ENCODE results near the gene ABHD8.
A peak's percentile ranks its signal among the peaks of the same experiment; 100 is the strongest.

Gene ABHD8

GRCh38 chr19:17311455-17312188 is 8.4 kb upstream of the ABHD8 start:
- no peak for TF ChIP-seq CTCF (IDR thresholded peaks at IDR 0.05)

GRCh38 chr19:17309965-17310461 is 6.8 kb upstream of the ABHD8 start:
- no peak for TF ChIP-seq CTCF (IDR thresholded peaks at IDR 0.05)

GRCh38 chr19:17309198-17309964 is 6.2 kb upstream of the ABHD8 start, which contains the start of gene DDA1:
Gene DDA1, plus strand, starts transcription at chr19:17309563. Its CDS starts 92 bp downstream, at chr19:17309655.
- TF ChIP-seq CTCF (IDR thresholded peaks at IDR 0.05) = no peak

GRCh38 chr19:17307876-17308377 is 4.7 kb upstream of the ABHD8 start:
- no peak for TF ChIP-seq CTCF (IDR thresholded peaks at IDR 0.05)

- TF ChIP-seq CTCF (IDR thresholded peaks at IDR 0.05) = no peak
Observed at GRCh38 chr19:17306285-17306714, 3.1 kb upstream of the ABHD8 start.

GRCh38 chr19:17305517-17306284 is 2.5 kb upstream of the ABHD8 start, which contains the start of gene MRPL34:
Gene MRPL34, plus strand, starts transcription at chr19:17305872. Its CDS starts 21 bp downstream, at chr19:17305893.
- TF ChIP-seq CTCF (IDR thresholded peaks at IDR 0.05) = peak; percentile 85

GRCh38 chr19:17305216-17305516 is 1.9 kb upstream of the ABHD8 start:
- no peak for TF ChIP-seq CTCF (IDR thresholded peaks at IDR 0.05)
